Suprapubic skin (tissue), 4 donors: ENCODE data around the gene CCDC137.

Source experiments
- EP300 ChIP-seq: sonication (generic); formaldehyde crosslinking; IDR thresholded peaks from one replicate; pipeline ENCODE4 v1.6.1; 2017; ENCODE audit warnings: antibody characterized with exemption
- POLR2A ChIP-seq, 2 donors: fragments of 450-650 bp; IDR thresholded peaks; one replicate each; pipeline ENCODE4 v1.6.1; 2017; ENCODE audit warnings: antibody characterized with exemption in 2 of 2, mild to moderate bottlenecking in 2 of 2, moderate library complexity in 2 of 2
- POLR2AphosphoS5 ChIP-seq, 3 donors: sonication (generic); formaldehyde crosslinking; IDR thresholded peaks; one replicate each; pipeline ENCODE4 v1.6.1; 2017; ENCODE audit warnings: antibody characterized with exemption in 3 of 3
- TF ChIP-seq, protein P1 (sequence below), 2 donors: fragments of 200-600 bp in 1 of 2; fragments of 450-650 bp in 1 of 2; sonication (generic) in 1 of 2; IDR thresholded peaks; one replicate each; pipeline ENCODE4 v1.5.1; 2016 to 2019; ENCODE audit warnings: antibody characterized with exemption in 2 of 2, mild to moderate bottlenecking in 1 of 2, moderate library complexity in 1 of 2

GRCh38 chr17:81685108-81685507, 18.6 kb downstream of the CCDC137 start:
- TF ChIP-seq EP300 (no peak), POLR2AphosphoS5 (IDR thresholded peaks at IDR 0.05) (no peak), POLR2A (IDR thresholded peaks at IDR 0.05) (no peak)
- TF ChIP-seq, protein P1, sequence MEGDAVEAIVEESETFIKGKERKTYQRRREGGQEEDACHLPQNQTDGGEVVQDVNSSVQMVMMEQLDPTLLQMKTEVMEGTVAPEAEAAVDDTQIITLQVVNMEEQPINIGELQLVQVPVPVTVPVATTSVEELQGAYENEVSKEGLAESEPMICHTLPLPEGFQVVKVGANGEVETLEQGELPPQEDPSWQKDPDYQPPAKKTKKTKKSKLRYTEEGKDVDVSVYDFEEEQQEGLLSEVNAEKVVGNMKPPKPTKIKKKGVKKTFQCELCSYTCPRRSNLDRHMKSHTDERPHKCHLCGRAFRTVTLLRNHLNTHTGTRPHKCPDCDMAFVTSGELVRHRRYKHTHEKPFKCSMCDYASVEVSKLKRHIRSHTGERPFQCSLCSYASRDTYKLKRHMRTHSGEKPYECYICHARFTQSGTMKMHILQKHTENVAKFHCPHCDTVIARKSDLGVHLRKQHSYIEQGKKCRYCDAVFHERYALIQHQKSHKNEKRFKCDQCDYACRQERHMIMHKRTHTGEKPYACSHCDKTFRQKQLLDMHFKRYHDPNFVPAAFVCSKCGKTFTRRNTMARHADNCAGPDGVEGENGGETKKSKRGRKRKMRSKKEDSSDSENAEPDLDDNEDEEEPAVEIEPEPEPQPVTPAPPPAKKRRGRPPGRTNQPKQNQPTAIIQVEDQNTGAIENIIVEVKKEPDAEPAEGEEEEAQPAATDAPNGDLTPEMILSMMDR (IDR thresholded peaks at IDR 0.05) = no peak
